Liver (tissue), 9 donors: ENCODE data around the gene ZSWIM1. TPM values are rescaled to one million over a fixed set of nuclear protein-coding genes. Genes with fewer than 3 reads are reported as not detected.

Source experiments
- DNase-seq: peaks from one replicate; pipeline ENCODE4 v3.0.0-alpha.2; 2017; ENCODE audit warnings: low spot score
- H3K27ac ChIP-seq, 2 donors: one replicate each; pipeline ENCODE4 v1.7.0; 2013; ENCODE audit warnings: inconsistent platforms in 2 of 2, low read length in 2 of 2, control low read depth in 1 of 2, low read depth in 1 of 2, mild to moderate bottlenecking in 1 of 2
- H3K27me3 ChIP-seq, 4 donors: one replicate each; pipeline versions ENCODE4 v1.6.1 to v1.7.0; 2013; ENCODE audit warnings: low read length in 3 of 4, inconsistent platforms in 1 of 4, mild to moderate bottlenecking in 1 of 4, moderate library complexity in 1 of 4; ENCODE audit not compliant: control insufficient read depth in 4 of 4, insufficient read depth in 4 of 4
- H3K36me3 ChIP-seq, 4 donors: one replicate each; pipeline versions ENCODE4 v1.6.1 to v1.7.0; 2013; ENCODE audit warnings: low read length in 3 of 4, mild to moderate bottlenecking in 3 of 4, low read depth in 1 of 4, moderate library complexity in 1 of 4; ENCODE audit not compliant: control insufficient read depth in 4 of 4, insufficient read depth in 3 of 4
- H3K4me1 ChIP-seq, 4 donors: one replicate each; pipeline versions ENCODE4 v1.6.1 to v1.7.0; 2013; ENCODE audit warnings: low read length in 3 of 4, mild to moderate bottlenecking in 3 of 4, moderate library complexity in 1 of 4; ENCODE audit not compliant: control insufficient read depth in 4 of 4, insufficient read depth in 4 of 4
- H3K4me3 ChIP-seq, 3 donors: one replicate each; pipeline versions ENCODE4 v1.6.1 to v1.7.0; 2013; ENCODE audit warnings: low read length in 3 of 3, control low read depth in 1 of 3, low read depth in 1 of 3, mild to moderate bottlenecking in 1 of 3
- H3K9ac ChIP-seq, 2 donors: one replicate each; pipeline ENCODE4 v1.7.0; 2013; ENCODE audit warnings: low read length in 2 of 2, mild to moderate bottlenecking in 2 of 2, moderate library complexity in 2 of 2, control low read depth in 1 of 2, low read depth in 1 of 2
- H3K9me3 ChIP-seq, 4 donors: one replicate each; pipeline versions ENCODE4 v1.6.1 to v1.7.0; 2013; ENCODE audit warnings: low read length in 3 of 4; ENCODE audit not compliant: control insufficient read depth in 4 of 4
- ATF3 ChIP-seq: IDR thresholded peaks from 2 replicates; pipeline ENCODE4 v1.6.1; 2016; ENCODE audit warnings: antibody characterized with exemption
- CTCF ChIP-seq: fragments of 150-350 bp; IDR thresholded peaks from 2 replicates; pipeline ENCODE4 v1.5.1; 2017; ENCODE audit warnings: improper control_type of control experiment, low read depth, low read length; ENCODE audit not compliant: missing input control
- EGR1 ChIP-seq, 2 donors: IDR thresholded peaks; 2 replicates each; pipeline ENCODE4 v1.6.1; 2016 to 2018; ENCODE audit warnings: antibody characterized with exemption in 2 of 2, low read depth in 2 of 2
- FOXA1 ChIP-seq: IDR thresholded peaks from 2 replicates; pipeline ENCODE4 v1.6.1; 2016; ENCODE audit warnings: antibody characterized with exemption
- GABPA ChIP-seq, 2 donors: IDR thresholded peaks in 1 of 2; conservative IDR thresholded peaks in 1 of 2; 2 replicates each; pipeline ENCODE4 v1.6.1; 2016; ENCODE audit warnings: antibody characterized with exemption in 2 of 2, mild to moderate bottlenecking in 1 of 2, moderate library complexity in 1 of 2
- HNF4A ChIP-seq, 2 donors: conservative IDR thresholded peaks; 2 replicates each; pipeline ENCODE4 v1.6.1; 2016; ENCODE audit warnings: antibody characterized with exemption in 2 of 2, mild to moderate bottlenecking in 2 of 2
- JUND ChIP-seq, 2 donors: IDR thresholded peaks; 2 replicates each; pipeline ENCODE4 v1.6.1; 2016; ENCODE audit warnings: antibody characterized with exemption in 2 of 2
- MAX ChIP-seq: IDR thresholded peaks from 2 replicates; pipeline ENCODE4 v1.6.1; 2016; ENCODE audit warnings: antibody characterized with exemption
- NR2F2 ChIP-seq: IDR thresholded peaks from 2 replicates; pipeline ENCODE4 v1.6.1; 2016; ENCODE audit warnings: antibody characterized with exemption
- RAD21 ChIP-seq, 2 donors: IDR thresholded peaks; 2 replicates each; pipeline ENCODE4 v1.6.1; 2016; ENCODE audit warnings: antibody characterized with exemption in 2 of 2, mild to moderate bottlenecking in 2 of 2
- RXRA ChIP-seq, 2 donors: IDR thresholded peaks; 2 replicates each; pipeline ENCODE4 v1.6.1; 2017 to 2018; ENCODE audit warnings: antibody characterized with exemption in 2 of 2, mild to moderate bottlenecking in 1 of 2
- SP1 ChIP-seq: IDR thresholded peaks from 2 replicates; pipeline ENCODE4 v1.6.1; 2018; ENCODE audit warnings: antibody characterized with exemption, mild to moderate bottlenecking
- TAF1 ChIP-seq: conservative IDR thresholded peaks from 2 replicates; pipeline ENCODE4 v1.6.1; 2016; ENCODE audit warnings: antibody characterized with exemption, mild to moderate bottlenecking
- YY1 ChIP-seq: IDR thresholded peaks from 2 replicates; pipeline ENCODE4 v1.6.1; 2016; ENCODE audit warnings: antibody characterized with exemption, mild to moderate bottlenecking
- ZBTB33 ChIP-seq: IDR thresholded peaks from 2 replicates; pipeline ENCODE4 v1.6.1; 2016; ENCODE audit warnings: antibody characterized with exemption
- WGBS: extraction: QIAGEN DNeasy Blood & Tissue Kit; methylation state at CpG from one replicate; pipeline ENCODE4 v1.1.7; 2013; 5-methylcytosine and 5-hydroxymethylcytosine counted together
- polyA plus RNA-seq, 2 donors: library from polyadenylated mRNA; stranded (reverse) in 1 of 2; unstranded in 1 of 2; fragments of 200-250 nt in 1 of 2; fragments of >200 nt in 1 of 2; fragmentation: Nextera tagmentation in 1 of 2; extraction: Ambion mirVana in 1 of 2; gene quantifications; one replicate each; pipeline versions ENCODE4 v1.2.1 to v1.2.3, GENCODE V29; 2013 to 2015
- total RNA-seq, 2 donors: library from RNA; depleted of rRNA; stranded (reverse); fragments of >200 nt; gene quantifications; one replicate each; pipeline ENCODE4 v1.2.3, GENCODE V29; 2014
- donor health status: healthy.
- donor health status: healthy.
- donor health status: healthy.
- donor health status: healthy.
- donor health status: healthy.

ZSWIM1 gene
- total and polyA plus RNA-seq, 4 donors, result 2.1 to 5.0 (median 2.3) TPM

- H3K9me3 ChIP-seq, result no peaks in the 10 kb centered on the region
- no peak for DNase-seq
- peaks cover 6 to 47% (median 29%) of the 10 kb centered on the region in 4 donors for H3K36me3 ChIP-seq
- H3K4me1 ChIP-seq, result no peaks in the 10 kb centered on the region
- H3K27ac ChIP-seq, result no peak overlapping the region
- H3K27me3 ChIP-seq, result no peaks in the 10 kb centered on the region
- no peak overlapping the region for H3K9ac ChIP-seq
- TF ChIP-seq ZBTB33 (no peak), ATF3 (no peak), FOXA1 (no peak), JUND (IDR thresholded peaks at IDR 0.05) (no peak), HNF4A (conservative IDR thresholded peaks at IDR 0.05) (no peak), EGR1 (IDR thresholded peaks at IDR 0.05; ENCODE audit: low read depth in 2 of 2) (no peak), TAF1 (no peak), NR2F2 (no peak), GABPA (IDR thresholded peaks at IDR 0.05 in 1 of 2, conservative IDR thresholded peaks at IDR 0.05 in 1 of 2) (no peak), CTCF (no peak), RAD21 (IDR thresholded peaks at IDR 0.05) (no peak), MAX (no peak)
- 96% methylated on average over 8 of the region's 8 CpGs for WGBS
- H3K4me3 ChIP-seq, result no peak overlapping the region
These were observed 32.6 kb upstream of the ZSWIM1 start for GRCh38 chr20:45848421-45848820.

GRCh38 chr20:45848969-45849582 lies 32.0 kb upstream of the ZSWIM1 start:
- peaks cover 6 to 41% (median 25%) of the 10 kb centered on the region in 4 donors for H3K36me3 ChIP-seq
- H3K27ac ChIP-seq, result no peak overlapping the region
- no peaks in the 10 kb centered on the region for H3K9me3 ChIP-seq
- no peak overlapping the region for H3K9ac ChIP-seq
- H3K27me3 ChIP-seq, result no peaks in the 10 kb centered on the region
- no peak overlapping the region for H3K4me3 ChIP-seq
- TF ChIP-seq ATF3 (no peak), SP1 (no peak), EGR1 (IDR thresholded peaks at IDR 0.05; ENCODE audit: low read depth in 2 of 2) (no peak), TAF1 (no peak), RXRA (IDR thresholded peaks at IDR 0.05) (no peak), YY1 (no peak), GABPA (IDR thresholded peaks at IDR 0.05 in 1 of 2, conservative IDR thresholded peaks at IDR 0.05 in 1 of 2) (no peak), ZBTB33 (no peak), NR2F2 (no peak), FOXA1 (no peak)
- no peak for DNase-seq
- WGBS, result 97% methylated on average over 8 of the region's 8 CpGs
- H3K4me1 ChIP-seq, result no peaks in the 10 kb centered on the region
